PC-9 (cell line): Measurements from ENCODE around the gene HIBADH. TPM values are rescaled to one million over a fixed set of nuclear protein-coding genes. Genes with fewer than 3 reads are reported as not detected.

Experiments used
- BruUV-seq: library from RNA; stranded (reverse); fragments of 400-500 nt; replicated peaks from 2 replicates; lab custom pipeline; 2021; lab: Mats Ljungman, UMichigan
- CTCF ChIA-PET: fragments of 300-600 bp; sonication (Branson Sonifier 250); formaldehyde crosslinking; loops from one replicate; lab custom pipeline; 2022; ENCODE audit warnings: antibody characterized with exemption; lab: Charles Lee
- POLR2A ChIA-PET: fragments of 300-600 bp; sonication (Branson Sonifier 250); formaldehyde crosslinking; loops from one replicate; lab custom pipeline; 2022; ENCODE audit warnings: antibody characterized with exemption; ENCODE audit not compliant: unreplicated experiment; lab: Charles Lee
- DNase-seq, 2 experiments: peaks; one replicate each; pipeline versions ENCODE4 v3.0.0 to v3.0.0-alpha.2; 2015 to 2022; ENCODE audit warnings: mixed read lengths in 1 of 2
- H2AFZ ChIP-seq: fragments of 200-600 bp; sonication (generic); 2 replicates; pipeline ENCODE4 v1.8.1; 2017; ENCODE audit warnings: antibody characterized with exemption
- H3F3A ChIP-seq: fragments of 200-600 bp; sonication (generic); 2 replicates; pipeline ENCODE4 v1.8.1; 2017; ENCODE audit warnings: antibody characterized with exemption, mild to moderate bottlenecking, low read depth; ENCODE audit not compliant: insufficient read depth
- H3K27ac ChIP-seq: fragments of 200-600 bp; sonication (generic); 2 replicates; pipeline ENCODE4 v1.6.1; 2016; ENCODE audit warnings: mixed run types
- H3K27me3 ChIP-seq: fragments of 200-600 bp; sonication (generic); 2 replicates; pipeline ENCODE4 v1.6.1; 2016; ENCODE audit warnings: low read depth, mixed run types; ENCODE audit not compliant: insufficient read depth
- H3K36me3 ChIP-seq: fragments of 200-600 bp; sonication (generic); 2 replicates; pipeline ENCODE4 v1.6.1; 2016; ENCODE audit warnings: low read depth, mixed run types
- H3K4me1 ChIP-seq: fragments of 200-600 bp; sonication (generic); replicated peaks from 2 replicates; pipeline ENCODE4 v1.6.1; 2016; ENCODE audit warnings: mixed run types; ENCODE audit not compliant: insufficient read depth
- H3K4me2 ChIP-seq: fragments of 200-600 bp; sonication (generic); 2 replicates; pipeline ENCODE4 v1.6.1; 2017; ENCODE audit warnings: mixed run types
- H3K4me3 ChIP-seq: fragments of 200-600 bp; sonication (generic); 2 replicates; pipeline ENCODE4 v1.6.1; 2016; ENCODE audit warnings: mixed run types
- H3K79me2 ChIP-seq: fragments of 200-600 bp; sonication (generic); 2 replicates; pipeline ENCODE4 v1.6.1; 2017; ENCODE audit warnings: low read depth, mixed run types
- H3K9me2 ChIP-seq: fragments of 200-600 bp; sonication (generic); 2 replicates; pipeline ENCODE4 v1.8.1; 2017; ENCODE audit warnings: mild to moderate bottlenecking; ENCODE audit not compliant: insufficient read depth
- H3K9me3 ChIP-seq: fragments of 200-600 bp; sonication (generic); 2 replicates; pipeline ENCODE4 v1.8.1; 2016; ENCODE audit warnings: low read depth; ENCODE audit not compliant: insufficient read depth
- H4K20me1 ChIP-seq: fragments of 200-600 bp; sonication (generic); 2 replicates; pipeline ENCODE4 v1.8.1; 2017; ENCODE audit not compliant: insufficient read depth
- CTCF ChIP-seq: fragments of 200-600 bp; sonication (generic); conservative IDR thresholded peaks from 2 replicates; pipeline ENCODE4 v1.6.1; 2017; ENCODE audit warnings: mixed run types, antibody characterized with exemption, mild to moderate bottlenecking, moderate library complexity
- EZH2 ChIP-seq: fragments of 200-600 bp; sonication (generic); IDR thresholded peaks from 2 replicates; pipeline ENCODE4 v1.8.0; 2017; ENCODE audit warnings: antibody characterized with exemption, low read depth
- intact Hi-C: fragments of 100-400 bp; cut with micrococcal nuclease; formaldehyde crosslinking; loops from one replicate; pipeline ENCODE4 v1.10.0; 2022; ENCODE audit not compliant: unreplicated experiment
- total RNA-seq: library from RNA; stranded (reverse); gene quantifications from 2 replicates; pipeline ENCODE4 v1.2.3, GENCODE V29; 2021

HIBADH gene
- total RNA-seq, 1 experiment from 2014 or later: 73.9 TPM

GRCh38 chr7:27686315-27686714 is 23.6 kb upstream of the HIBADH start:
- no peak overlapping the region for H3K4me2 ChIP-seq
- no peaks in the 10 kb centered on the region for H3K27me3 ChIP-seq
- H3K27ac ChIP-seq: no peak overlapping the region
- DNase-seq: no peak
- intact Hi-C loops: loop anchor here (5.0 kb wide), 1 partner anchor 391 kb away; no protein-coding TSS in a partner anchor
- H3K4me1 ChIP-seq: peaks cover 7% of the 10 kb centered on the region
- no peaks in the 10 kb centered on the region for H3K9me2 ChIP-seq
- ChIA-PET POLR2A (interaction anchor here (0.5 kb wide), 1 partner anchor 353 kb away, joined by 7 read pairs; no protein-coding TSS in a partner anchor), CTCF (interaction anchor here (0.7 kb wide), 1 partner anchor 78 kb away, joined by 5 read pairs; no protein-coding TSS in a partner anchor)
- no peak overlapping the region for H3K4me3 ChIP-seq
- H3K79me2 ChIP-seq: no peaks in the 10 kb centered on the region
- H4K20me1 ChIP-seq: no peaks in the 10 kb centered on the region
- no peaks in the 10 kb centered on the region for H3K9me3 ChIP-seq
- TF ChIP-seq EZH2: no peak
- TF ChIP-seq CTCF: no peak
- H3F3A ChIP-seq: no peaks in the 10 kb centered on the region
- no peak overlapping the region for H2AFZ ChIP-seq
- BruUV-seq: no TSS peak
- no peaks in the 10 kb centered on the region for H3K36me3 ChIP-seq

GRCh38 chr7:27685893-27686292 is 23.2 kb upstream of the HIBADH start:
- ChIA-PET CTCF (no interaction called here), POLR2A (no interaction called here)
- Histone ChIP-seq H3K9me3 (no peaks in the 10 kb centered on the region), H3F3A (no peaks in the 10 kb centered on the region), H3K36me3 (no peaks in the 10 kb centered on the region), H3K27me3 (no peaks in the 10 kb centered on the region), H3K4me2 (no peak overlapping the region), H3K9me2 (no peaks in the 10 kb centered on the region), H4K20me1 (no peaks in the 10 kb centered on the region), H3K79me2 (no peaks in the 10 kb centered on the region), H2AFZ (no peak overlapping the region), H3K4me1 (peaks cover 7% of the 10 kb centered on the region), H3K27ac (no peak overlapping the region), H3K4me3 (no peak overlapping the region)
- BruUV-seq: no TSS peak
- DNase-seq: no peak
- TF ChIP-seq EZH2 (no peak), CTCF (no peak)
- intact Hi-C loops: loop anchor here (5.0 kb wide), 1 partner anchor 391 kb away; no protein-coding TSS in a partner anchor

GRCh38 chr7:27685209-27685608 is 22.5 kb upstream of the HIBADH start:
- Histone ChIP-seq H3K4me1 (peaks cover 7% of the 10 kb centered on the region), H3K9me3 (no peaks in the 10 kb centered on the region), H3K79me2 (no peaks in the 10 kb centered on the region), H4K20me1 (no peaks in the 10 kb centered on the region), H3K27ac (no peak overlapping the region), H3K4me3 (no peak overlapping the region), H3K4me2 (no peak overlapping the region), H3K36me3 (no peaks in the 10 kb centered on the region), H3K9me2 (no peaks in the 10 kb centered on the region), H2AFZ (no peak overlapping the region), H3F3A (peaks cover 2% of the 10 kb centered on the region; the same call in 1 of the 2 replicates), H3K27me3 (no peaks in the 10 kb centered on the region)
- TF ChIP-seq CTCF (no peak), EZH2 (no peak)
- no peak for DNase-seq
- intact Hi-C loops: loop anchor here (5.0 kb wide), 1 partner anchor 392 kb away; no protein-coding TSS in a partner anchor
- CTCF ChIA-PET: no interaction called here
- POLR2A ChIA-PET: no interaction called here
- no TSS peak for BruUV-seq
